Left lung (tissue), 10 donors: Measurements from ENCODE around the gene STEAP1B. TPM values are rescaled to one million over a fixed set of nuclear protein-coding genes. Genes with fewer than 3 reads are reported as not detected.
"Not testable (repeated sequence)": the region's sequence is repeated elsewhere in the genome, so short reads cannot be mapped to it uniquely, and the experiment has no call there.

Experiments used
- ATAC-seq: fragments of 200-7000 bp; cut with Tn5 transposase; one replicate; pipeline ENCODE4 v1.9.1; 2020; ENCODE audit warnings: moderate library complexity
- DNase-seq, 4 donors: peaks; one replicate each; pipeline ENCODE4 v3.0.0-alpha.2; 2013 to 2020
- H3K27ac ChIP-seq, 2 donors: fragments of 200-600 bp; sonication (generic) in 1 of 2; one replicate each; pipeline versions ENCODE4 v1.5.0 to v1.8.0; 2020 to 2021
- H3K27me3 ChIP-seq, 2 donors: fragments of 200-600 bp; sonication (generic) in 1 of 2; one replicate each; pipeline versions ENCODE4 v1.5.0 to v1.8.0; 2020 to 2021
- H3K36me3 ChIP-seq, 2 donors: fragments of 200-600 bp; sonication (generic) in 1 of 2; one replicate each; pipeline versions ENCODE4 v1.5.0 to v1.8.0; 2020 to 2021
- H3K4me1 ChIP-seq, 2 donors: fragments of 200-600 bp; one replicate each; pipeline ENCODE4 v1.8.0; 2021
- H3K4me3 ChIP-seq, 2 donors: fragments of 200-600 bp; sonication (generic) in 1 of 2; one replicate each; pipeline versions ENCODE4 v1.5.0 to v1.8.0; 2020 to 2021; ENCODE audit warnings: mild to moderate bottlenecking in 1 of 2
- H3K9me3 ChIP-seq, 2 donors: fragments of 200-600 bp; sonication (generic) in 1 of 2; one replicate each; pipeline versions ENCODE4 v1.5.0 to v1.8.0; 2020 to 2021
- intact Hi-C, 2 donors: fragments of 100-400 bp; cut with DNase I; formaldehyde crosslinking; loops; one replicate each; pipeline versions ENCODE4 v1.11.2 to v1.14.2; 2022
- polyA plus RNA-seq, 6 donors: library from polyadenylated mRNA; unstranded; fragments of 120-200 nt; gene quantifications; one replicate each; pipeline ENCODE4 v1.2.1, GENCODE V29; 2013; ENCODE audit not compliant: insufficient read length in 6 of 6
- total RNA-seq, 2 donors: library from RNA; stranded (reverse); fragmentation: NEBNext Ultra II Directional; extraction: Animal tissue kit (Norgen Biotek cat#: 25700); gene quantifications; one replicate each; pipeline ENCODE4 v1.2.1, GENCODE V29; 2021
- TF ChIP-seq, protein P1 (sequence below), 2 donors: fragments of 200-600 bp; sonication (generic) in 1 of 2; IDR thresholded peaks; one replicate each; pipeline versions ENCODE4 v1.5.0 to v1.8.0; 2021; ENCODE audit warnings: antibody characterized with exemption in 2 of 2
- donor health status: DM: no; HTN: yes; CAD: no.
- donor health status: DM: no; HTN: no; CAD: no.

Gene STEAP1B
- total and polyA plus RNA-seq, 8 donors, result 0.85 to 3.4 (median 2.7) TPM

DNA sequence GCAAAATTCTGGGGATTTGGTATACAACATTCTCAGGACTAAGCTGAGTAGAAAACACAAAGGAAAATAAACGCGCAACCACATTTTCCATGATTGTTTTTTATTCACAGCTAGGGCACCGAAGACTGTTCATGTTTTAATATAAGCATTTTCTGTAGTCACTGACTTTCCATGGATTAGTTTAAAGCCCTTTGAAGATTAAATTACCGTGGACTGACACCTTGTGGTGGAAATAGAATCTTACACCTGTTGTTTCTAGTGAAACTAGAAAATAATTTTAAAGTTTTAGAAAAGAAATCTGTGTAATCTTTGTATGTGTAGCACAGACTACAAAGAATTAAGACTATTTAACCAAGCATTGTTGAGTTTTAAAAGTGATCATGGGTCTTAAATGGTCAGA, 1.3 kb upstream of the STEAP1B start:
- peak; percentile 52 for ATAC-seq
- H3K36me3 ChIP-seq, H3K4me3 ChIP-seq, H3K4me1 ChIP-seq, H3K9me3 ChIP-seq, H3K27ac ChIP-seq, intact Hi-C loops: not testable (repeated sequence)
- H3K27me3 ChIP-seq, result peaks cover 0 to 20% of the 10 kb centered on the region in 2 donors
- DNase-seq, result peak in 1 of 4 donors; percentile 16
- TF ChIP-seq, protein P1, sequence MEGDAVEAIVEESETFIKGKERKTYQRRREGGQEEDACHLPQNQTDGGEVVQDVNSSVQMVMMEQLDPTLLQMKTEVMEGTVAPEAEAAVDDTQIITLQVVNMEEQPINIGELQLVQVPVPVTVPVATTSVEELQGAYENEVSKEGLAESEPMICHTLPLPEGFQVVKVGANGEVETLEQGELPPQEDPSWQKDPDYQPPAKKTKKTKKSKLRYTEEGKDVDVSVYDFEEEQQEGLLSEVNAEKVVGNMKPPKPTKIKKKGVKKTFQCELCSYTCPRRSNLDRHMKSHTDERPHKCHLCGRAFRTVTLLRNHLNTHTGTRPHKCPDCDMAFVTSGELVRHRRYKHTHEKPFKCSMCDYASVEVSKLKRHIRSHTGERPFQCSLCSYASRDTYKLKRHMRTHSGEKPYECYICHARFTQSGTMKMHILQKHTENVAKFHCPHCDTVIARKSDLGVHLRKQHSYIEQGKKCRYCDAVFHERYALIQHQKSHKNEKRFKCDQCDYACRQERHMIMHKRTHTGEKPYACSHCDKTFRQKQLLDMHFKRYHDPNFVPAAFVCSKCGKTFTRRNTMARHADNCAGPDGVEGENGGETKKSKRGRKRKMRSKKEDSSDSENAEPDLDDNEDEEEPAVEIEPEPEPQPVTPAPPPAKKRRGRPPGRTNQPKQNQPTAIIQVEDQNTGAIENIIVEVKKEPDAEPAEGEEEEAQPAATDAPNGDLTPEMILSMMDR (IDR thresholded peaks at IDR 0.05), result peak in 1 of 2 donors; percentile 26

DNA sequence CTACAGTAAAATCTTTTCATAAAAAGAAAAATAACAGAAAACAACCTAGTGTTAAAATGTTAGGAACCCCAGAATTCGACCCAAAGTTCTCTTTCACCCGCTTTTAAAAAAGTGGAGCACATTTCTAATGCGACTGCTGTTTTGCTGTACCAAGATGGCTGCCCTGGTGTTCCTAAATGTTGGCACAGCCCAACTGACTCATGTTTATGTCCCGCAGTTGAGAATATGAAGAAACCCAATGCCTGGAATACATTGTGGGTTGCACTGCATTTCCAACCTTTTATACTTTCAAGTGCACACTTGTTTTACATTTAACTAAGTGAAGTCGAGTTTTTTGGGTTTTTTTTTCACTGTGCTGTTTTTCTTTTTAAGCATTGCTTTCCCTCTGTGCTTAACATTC, 944 bp downstream of the STEAP1B start:
- no peak overlapping the region for H3K27ac ChIP-seq
- H3K4me1 ChIP-seq, result peaks cover 0 to 5% of the 10 kb centered on the region in 2 donors
- peaks cover 0 to 20% of the 10 kb centered on the region in 2 donors for H3K27me3 ChIP-seq
- no peak for ATAC-seq
- no peaks in the 10 kb centered on the region for H3K36me3 ChIP-seq
- TF ChIP-seq, protein P1 (IDR thresholded peaks at IDR 0.05), result no peak
- H3K9me3 ChIP-seq, result no peaks in the 10 kb centered on the region
- DNase-seq, result no peak
- intact Hi-C loops, result no loop called here
- H3K4me3 ChIP-seq, result no peak overlapping the region

DNA sequence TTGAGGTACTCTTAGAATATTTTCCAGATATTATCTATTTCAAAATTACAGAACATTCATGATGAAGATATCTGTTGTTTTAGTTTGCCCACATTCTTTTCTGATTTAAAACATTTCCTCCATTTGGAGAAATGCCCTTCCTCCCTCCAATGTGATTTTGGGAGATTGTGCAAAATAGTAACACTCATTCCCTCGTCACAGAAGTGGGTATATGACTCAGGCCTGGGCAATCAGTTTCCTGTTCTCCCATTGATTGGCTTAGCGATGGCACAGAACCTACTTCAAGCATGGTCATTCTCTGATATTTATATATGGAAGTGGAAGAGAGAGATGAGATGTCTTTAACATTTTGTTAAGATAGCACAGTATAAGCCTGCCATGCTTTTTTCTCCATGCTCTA, 3.1 kb downstream of the STEAP1B start:
- H3K36me3 ChIP-seq, intact Hi-C loops, H3K9me3 ChIP-seq, ATAC-seq, H3K4me3 ChIP-seq, H3K27ac ChIP-seq, DNase-seq, H3K4me1 ChIP-seq: not testable (repeated sequence)
- peaks cover 0 to 20% of the 10 kb centered on the region in 2 donors for H3K27me3 ChIP-seq

DNA sequence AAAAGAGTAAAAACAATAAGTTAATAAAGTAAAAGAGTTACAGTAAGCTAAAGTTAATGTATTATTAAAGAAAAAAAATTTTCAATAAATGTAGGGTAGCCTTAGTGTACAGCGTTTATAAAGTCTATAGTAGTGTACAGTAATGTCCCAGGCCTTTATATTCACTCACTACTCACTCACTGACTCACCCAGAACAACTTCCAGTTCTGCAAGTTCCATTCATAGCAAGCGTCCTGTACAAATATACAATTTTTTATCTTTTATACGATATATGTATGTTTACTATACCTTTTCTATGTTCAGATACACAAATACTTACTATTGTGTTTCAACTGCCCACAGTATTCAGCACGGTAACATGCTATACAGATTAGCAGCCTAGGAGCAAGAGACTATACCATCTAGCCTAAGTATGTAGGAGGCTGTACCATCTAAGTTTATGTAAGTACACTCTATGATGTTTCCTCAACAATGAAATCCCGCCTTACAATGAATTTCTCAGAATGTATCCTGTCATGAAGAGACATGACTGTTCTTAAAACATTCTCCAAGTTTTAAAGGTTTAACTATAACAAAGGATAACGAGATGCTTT, 3.6 kb downstream of the STEAP1B start:
- H3K27ac ChIP-seq, intact Hi-C loops, H3K36me3 ChIP-seq, H3K9me3 ChIP-seq, DNase-seq, H3K4me3 ChIP-seq, ATAC-seq, H3K4me1 ChIP-seq: not testable (repeated sequence)
- H3K27me3 ChIP-seq, result peaks cover 0 to 20% of the 10 kb centered on the region in 2 donors

DNA sequence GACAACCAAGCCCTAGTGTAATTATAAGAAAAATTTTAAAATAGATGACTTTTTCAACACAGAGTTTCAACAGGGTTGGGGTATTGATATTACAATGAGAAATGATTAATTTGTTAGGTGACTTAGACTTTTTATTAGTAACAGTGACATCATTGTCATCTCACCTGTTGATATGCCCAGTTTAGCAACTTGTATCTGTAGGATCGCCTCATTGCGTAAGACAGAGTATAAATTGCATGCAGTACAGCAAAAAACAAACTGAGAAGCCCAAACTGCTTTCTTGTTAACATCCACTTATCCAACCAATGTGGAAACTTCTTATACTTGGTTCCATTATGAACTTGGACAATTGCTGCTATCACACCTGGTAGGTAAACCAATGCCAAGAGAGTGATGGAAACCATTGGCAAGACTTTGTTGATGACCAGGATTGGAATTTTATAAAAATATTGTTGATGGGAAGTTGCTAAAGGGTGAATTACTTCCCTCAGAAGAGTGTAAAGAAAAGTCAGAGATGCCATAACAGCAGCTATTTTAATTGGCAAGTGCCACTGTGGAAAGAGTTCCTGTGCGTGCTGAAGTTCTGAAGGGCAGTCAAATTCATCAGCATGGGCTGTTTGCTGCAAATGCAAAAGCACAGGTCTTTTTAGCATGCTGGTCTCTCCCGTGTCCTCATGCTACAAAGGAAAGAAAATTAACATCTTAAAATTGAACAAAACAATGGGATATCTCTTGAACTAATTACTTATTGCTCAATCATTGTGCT, 6.6 kb downstream of the STEAP1B start:
- intact Hi-C loops, ATAC-seq, H3K36me3 ChIP-seq, H3K9me3 ChIP-seq, H3K27ac ChIP-seq, DNase-seq, H3K4me3 ChIP-seq, H3K27me3 ChIP-seq, H3K4me1 ChIP-seq: not testable (repeated sequence)

DNA sequence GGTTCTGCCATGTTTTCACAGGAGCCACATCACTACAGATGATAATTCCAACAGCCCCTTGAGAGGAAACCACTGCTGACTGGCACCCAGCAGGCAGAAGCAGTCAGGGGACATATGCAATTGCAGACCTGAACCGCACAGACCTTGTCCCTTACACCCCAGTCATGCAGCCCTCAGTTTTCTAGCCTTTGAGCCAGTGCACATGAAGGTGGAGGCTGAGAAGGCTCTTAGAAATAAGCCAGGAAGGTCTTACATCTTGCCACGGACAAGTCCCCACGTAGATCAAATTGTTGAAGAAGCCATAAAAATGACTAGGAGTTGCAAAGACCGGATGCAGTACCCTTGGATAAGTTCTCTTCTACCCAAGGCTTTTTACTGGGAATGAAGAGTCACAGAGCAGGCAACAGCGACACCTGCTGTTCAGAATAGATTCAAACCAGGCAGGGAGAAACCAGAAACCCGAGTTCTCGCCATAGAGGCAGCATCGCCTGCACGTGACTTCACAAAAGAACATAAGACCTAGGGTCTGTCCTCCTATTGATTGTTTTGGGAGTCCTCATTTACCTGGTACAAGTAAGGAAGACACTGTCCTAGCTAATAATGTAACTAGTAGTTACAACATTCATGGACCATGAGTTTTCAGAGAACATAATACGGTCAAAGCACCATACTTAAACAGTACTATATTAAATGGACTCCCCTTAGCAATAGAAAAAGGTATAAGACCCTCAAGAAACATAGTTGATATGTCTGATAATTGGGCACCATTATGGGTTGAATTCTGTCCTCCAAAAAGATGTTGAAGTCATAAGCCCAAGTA, 11.1 kb downstream of the STEAP1B start:
- no peaks in the 10 kb centered on the region for H3K4me1 ChIP-seq
- peak; percentile 96 for ATAC-seq
- DNase-seq, result peak in 3 of 4 donors; percentile 44 to 81 (median 59)
- H3K4me3 ChIP-seq, result no peak overlapping the region
- intact Hi-C loops, result loop anchor here in 1 of 2 donors (5.0 kb wide), 1 partner anchor 377 kb away; no protein-coding TSS in a partner anchor
- no peaks in the 10 kb centered on the region for H3K9me3 ChIP-seq
- TF ChIP-seq, protein P1 (IDR thresholded peaks at IDR 0.05), result peak; percentile 90 to 92
- no peaks in the 10 kb centered on the region for H3K36me3 ChIP-seq
- no peaks in the 10 kb centered on the region for H3K27me3 ChIP-seq
- no peak overlapping the region for H3K27ac ChIP-seq
